ENCODE measurements around the gene DEDD. TPM values are rescaled to one million over a fixed set of nuclear protein-coding genes. Genes with fewer than 3 reads are reported as not detected.

DEDD gene
- total RNA-seq, 1 donor from 2014 or later = 40.9 TPM

- Mint-ChIP-seq H3K36me3 (ENCODE audit: low read depth, unreplicated experiment) (peaks cover 41% of the 10 kb centered on the region), H3K4me1 (ENCODE audit: low read depth, unreplicated experiment) (peaks cover 21% of the 10 kb centered on the region), H3K9me3 (ENCODE audit: unreplicated experiment) (no peaks in the 10 kb centered on the region), H3K27ac (ENCODE audit: unreplicated experiment) (peak overlapping the region; percentile 22), H3K4me3 (ENCODE audit: unreplicated experiment) (peak overlapping the region; percentile 99), H3K27me3 (ENCODE audit: low read depth, unreplicated experiment) (no peaks in the 10 kb centered on the region)
- no peak for TF ChIP-seq EZH2 (IDR thresholded peaks at IDR 0.05; ENCODE audit: insufficient read depth, low read length)
- no peak for TF ChIP-seq CTCF (IDR thresholded peaks at IDR 0.05; ENCODE audit: insufficient read depth, low read depth, low read length)
- no peak overlapping the region for H3K4me3 ChIP-seq (ENCODE audit: insufficient read depth, low read depth, low read length)
- H3K9me3 ChIP-seq (ENCODE audit: insufficient read depth, low read depth, low read length) = no peaks in the 10 kb centered on the region
- DNase-seq (ENCODE audit: low read depth) (no peak), FAIRE-seq (no peak)
- peaks cover 14% of the 10 kb centered on the region for H4K20me1 ChIP-seq (ENCODE audit: insufficient read depth, low read length)
- H3K9ac ChIP-seq (ENCODE audit: low read length) = peak overlapping the region; percentile 98
- H3K27ac ChIP-seq (ENCODE audit: low read depth, low read length) = no peak overlapping the region
- peaks cover 17% of the 10 kb centered on the region for H3K36me3 ChIP-seq (ENCODE audit: insufficient read depth, low read length)
- peaks cover 23% of the 10 kb centered on the region for H3K4me1 ChIP-seq (ENCODE audit: insufficient read depth, low read length)
- no peak overlapping the region for H2AFZ ChIP-seq (ENCODE audit: low read depth, low read length)
- H3K4me2 ChIP-seq (ENCODE audit: low read length) = peak overlapping the region; percentile 100
- no peaks in the 10 kb centered on the region for H3K27me3 ChIP-seq (ENCODE audit: insufficient read depth, low read length)
- H3K79me2 ChIP-seq (ENCODE audit: insufficient read depth, low read length) = peaks cover 19% of the 10 kb centered on the region
These were observed 43.4 kb upstream of the DEDD start for GRCh38 chr1:161175771-161176453.

GRCh38 chr1:161174911-161175310 lies 42.4 kb upstream of the DEDD start:
- Histone ChIP-seq H3K4me3 (ENCODE audit: insufficient read depth, low read depth, low read length) (no peak overlapping the region), H2AFZ (ENCODE audit: low read depth, low read length) (no peak overlapping the region), H3K27me3 (ENCODE audit: insufficient read depth, low read length) (no peaks in the 10 kb centered on the region), H3K4me1 (ENCODE audit: insufficient read depth, low read length) (peaks cover 23% of the 10 kb centered on the region), H3K36me3 (ENCODE audit: insufficient read depth, low read length) (peaks cover 21% of the 10 kb centered on the region), H4K20me1 (ENCODE audit: insufficient read depth, low read length) (peaks cover 14% of the 10 kb centered on the region), H3K9me3 (ENCODE audit: insufficient read depth, low read depth, low read length) (no peaks in the 10 kb centered on the region), H3K27ac (ENCODE audit: low read depth, low read length) (no peak overlapping the region), H3K9ac (ENCODE audit: low read length) (no peak overlapping the region), H3K79me2 (ENCODE audit: insufficient read depth, low read length) (peaks cover 19% of the 10 kb centered on the region), H3K4me2 (ENCODE audit: low read length) (no peak overlapping the region)
- FAIRE-seq (no peak), DNase-seq (ENCODE audit: low read depth) (no peak)
- Mint-ChIP-seq H3K4me1 (ENCODE audit: low read depth, unreplicated experiment) (peaks cover 21% of the 10 kb centered on the region), H3K27ac (ENCODE audit: unreplicated experiment) (no peak overlapping the region), H3K27me3 (ENCODE audit: low read depth, unreplicated experiment) (no peaks in the 10 kb centered on the region), H3K36me3 (ENCODE audit: low read depth, unreplicated experiment) (peaks cover 41% of the 10 kb centered on the region), H3K4me3 (ENCODE audit: unreplicated experiment) (peak overlapping the region; percentile 20), H3K9me3 (ENCODE audit: unreplicated experiment) (no peaks in the 10 kb centered on the region)
- TF ChIP-seq EZH2 (IDR thresholded peaks at IDR 0.05; ENCODE audit: insufficient read depth, low read length) (no peak), CTCF (IDR thresholded peaks at IDR 0.05; ENCODE audit: insufficient read depth, low read depth, low read length) (no peak)

GRCh38 chr1:161173711-161174110 lies 41.2 kb upstream of the DEDD start:
- peaks cover 19% of the 10 kb centered on the region for H3K79me2 ChIP-seq (ENCODE audit: insufficient read depth, low read length)
- no peak overlapping the region for H2AFZ ChIP-seq (ENCODE audit: low read depth, low read length)
- H3K9me3 Mint-ChIP-seq (ENCODE audit: unreplicated experiment) = no peaks in the 10 kb centered on the region
- DNase-seq (ENCODE audit: low read depth) (no peak), FAIRE-seq (no peak)
- no peaks in the 10 kb centered on the region for H3K9me3 ChIP-seq (ENCODE audit: insufficient read depth, low read depth, low read length)
- H3K27me3 Mint-ChIP-seq (ENCODE audit: low read depth, unreplicated experiment) = no peaks in the 10 kb centered on the region
- no peak overlapping the region for H3K4me3 ChIP-seq (ENCODE audit: insufficient read depth, low read depth, low read length)
- H3K4me1 Mint-ChIP-seq (ENCODE audit: low read depth, unreplicated experiment) = peaks cover 23% of the 10 kb centered on the region
- H4K20me1 ChIP-seq (ENCODE audit: insufficient read depth, low read length) = peaks cover 14% of the 10 kb centered on the region
- H3K27ac ChIP-seq (ENCODE audit: low read depth, low read length) = peak overlapping the region; percentile 73
- no peak overlapping the region for H3K4me3 Mint-ChIP-seq (ENCODE audit: unreplicated experiment)
- peaks cover 23% of the 10 kb centered on the region for H3K4me1 ChIP-seq (ENCODE audit: insufficient read depth, low read length)
- H3K36me3 Mint-ChIP-seq (ENCODE audit: low read depth, unreplicated experiment) = peaks cover 45% of the 10 kb centered on the region
- H3K27ac Mint-ChIP-seq (ENCODE audit: unreplicated experiment) = no peak overlapping the region
- no peaks in the 10 kb centered on the region for H3K27me3 ChIP-seq (ENCODE audit: insufficient read depth, low read length)
- H3K4me2 ChIP-seq (ENCODE audit: low read length) = peak overlapping the region; percentile 39
- H3K9ac ChIP-seq (ENCODE audit: low read length) = no peak overlapping the region
- TF ChIP-seq CTCF (IDR thresholded peaks at IDR 0.05; ENCODE audit: insufficient read depth, low read depth, low read length) = no peak
- H3K36me3 ChIP-seq (ENCODE audit: insufficient read depth, low read length) = peaks cover 21% of the 10 kb centered on the region
